SKM-1 (cell line): ENCODE measurements around the gene LIMS1.

Experiments used
- DNase-seq: peaks from one replicate; lab custom pipeline; 2025; ENCODE audit not compliant: unreplicated experiment; lab: John Stamatoyannopoulos, UW

The LIMS1 gene

DNA sequence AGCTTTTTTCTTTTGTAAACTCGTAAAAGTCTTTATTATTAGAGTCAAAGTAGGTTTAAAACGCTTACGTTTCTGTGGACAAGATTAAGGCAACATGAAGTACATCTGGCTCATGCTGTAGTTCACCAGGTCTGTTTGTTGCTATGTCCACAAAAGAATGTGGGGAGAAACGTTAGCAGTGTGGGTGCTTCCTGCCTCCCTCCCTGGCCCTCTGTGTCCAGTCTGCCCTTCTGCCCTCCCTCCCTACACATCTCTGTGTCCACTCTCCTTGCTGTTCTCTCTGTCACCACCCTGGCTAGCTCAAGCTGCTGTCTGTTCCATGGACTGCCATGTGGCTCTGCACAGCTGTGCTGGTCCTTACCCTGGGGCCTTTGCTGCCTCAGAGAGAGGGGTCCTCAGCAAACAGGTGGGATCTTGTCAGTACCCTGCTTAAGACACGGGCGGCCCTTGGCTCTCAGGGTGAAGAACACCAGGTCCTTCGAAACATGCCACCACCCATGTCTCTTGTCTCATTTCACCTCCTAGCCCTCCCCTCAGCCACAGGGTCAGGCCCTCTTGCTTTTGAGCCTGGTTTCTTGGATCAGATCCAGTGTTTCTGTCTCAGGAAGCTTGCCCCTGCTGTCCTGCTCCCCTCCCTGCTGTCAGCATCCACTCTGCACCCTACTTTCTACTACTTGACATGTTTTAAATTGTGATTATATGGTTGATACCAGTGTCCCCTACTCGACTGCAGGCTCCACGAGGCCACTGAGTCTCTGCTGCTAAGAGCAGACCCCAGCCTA lies 79.2 kb downstream of the LIMS1 start:
- DNase-seq: no peak

- DNase-seq: no peak
Measured at GRCh38 chr2:108614043-108614545, 79.8 kb downstream of the LIMS1 start.

- DNase-seq: no peak
Measured at GRCh38 chr2:108614659-108615058, 80.4 kb downstream of the LIMS1 start.

- no peak for DNase-seq
Measured at GRCh38 chr2:108615480-108616090, 81.3 kb downstream of the LIMS1 start.

DNA sequence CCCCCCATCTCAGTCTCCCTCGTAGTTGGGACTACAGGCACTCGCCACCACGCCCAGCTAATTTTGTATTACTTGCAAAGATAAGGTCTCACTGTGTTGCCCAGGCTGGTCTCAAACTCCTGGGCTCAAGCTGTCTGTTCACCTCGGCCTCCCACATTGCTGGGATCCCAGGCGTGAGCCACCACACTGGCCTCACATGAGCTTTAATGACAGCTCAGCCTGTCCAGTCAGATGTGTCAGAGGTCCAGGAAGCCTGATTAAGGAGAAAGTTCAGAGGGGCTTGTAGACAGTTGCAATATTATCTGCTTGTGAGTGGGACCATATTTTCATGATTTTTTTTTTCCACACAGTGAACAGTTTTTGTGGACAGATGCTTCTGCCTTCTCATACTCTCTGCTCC lies 82.0 kb downstream of the LIMS1 start:
- no peak for DNase-seq

- DNase-seq: no peak
Measured at GRCh38 chr2:108616751-108617161, 82.5 kb downstream of the LIMS1 start.

DNA sequence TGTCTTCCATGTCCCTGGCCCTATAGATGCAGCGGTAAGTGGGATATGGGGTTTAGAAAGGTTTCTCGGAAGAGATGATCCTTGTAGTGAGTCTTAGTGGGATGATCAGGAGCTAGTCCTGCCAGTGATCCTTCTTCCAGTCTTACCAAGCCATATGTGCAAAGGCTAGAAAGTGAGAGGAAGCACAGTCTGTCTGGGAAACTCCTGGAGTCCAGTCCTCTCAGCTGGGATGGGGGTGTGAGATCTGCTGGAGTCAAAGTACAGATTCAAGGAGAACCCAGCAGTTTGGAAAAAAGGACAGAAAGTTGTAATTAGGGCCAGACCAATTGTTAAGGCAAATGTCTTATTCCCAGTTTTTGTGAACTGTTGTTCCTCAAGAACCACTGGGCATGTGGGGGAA lies 83.3 kb downstream of the LIMS1 start:
- no peak for DNase-seq

GRCh38 chr2:108619925-108620620 lies 85.8 kb downstream of the LIMS1 start:
- DNase-seq: no peak

- no peak for DNase-seq
Measured at GRCh38 chr2:108620656-108621055, 86.4 kb downstream of the LIMS1 start.

DNA sequence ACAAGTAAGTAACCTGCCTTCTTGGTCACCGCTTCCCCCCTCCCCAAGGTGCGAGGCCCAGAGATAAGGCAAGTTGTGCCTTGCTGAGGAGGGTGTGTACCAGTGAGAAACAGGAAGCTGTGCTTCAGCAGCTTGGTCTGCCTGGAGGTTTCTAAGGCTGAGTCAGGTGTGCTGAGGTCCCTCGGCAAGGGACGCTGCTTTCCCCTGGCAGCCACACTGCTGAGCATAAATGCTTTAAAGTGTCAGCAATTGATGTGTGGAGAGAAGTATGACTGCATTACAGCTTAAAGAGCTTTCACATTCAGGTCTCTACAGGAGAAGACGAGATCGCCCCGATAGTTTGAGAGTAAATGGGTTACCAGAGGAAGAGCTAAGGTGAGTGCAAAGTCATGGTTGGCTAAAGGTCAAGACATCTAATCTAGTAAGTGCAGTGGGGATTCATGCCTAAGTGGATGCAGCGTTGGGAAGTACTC lies 86.9 kb downstream of the LIMS1 start:
- DNase-seq: no peak

DNA sequence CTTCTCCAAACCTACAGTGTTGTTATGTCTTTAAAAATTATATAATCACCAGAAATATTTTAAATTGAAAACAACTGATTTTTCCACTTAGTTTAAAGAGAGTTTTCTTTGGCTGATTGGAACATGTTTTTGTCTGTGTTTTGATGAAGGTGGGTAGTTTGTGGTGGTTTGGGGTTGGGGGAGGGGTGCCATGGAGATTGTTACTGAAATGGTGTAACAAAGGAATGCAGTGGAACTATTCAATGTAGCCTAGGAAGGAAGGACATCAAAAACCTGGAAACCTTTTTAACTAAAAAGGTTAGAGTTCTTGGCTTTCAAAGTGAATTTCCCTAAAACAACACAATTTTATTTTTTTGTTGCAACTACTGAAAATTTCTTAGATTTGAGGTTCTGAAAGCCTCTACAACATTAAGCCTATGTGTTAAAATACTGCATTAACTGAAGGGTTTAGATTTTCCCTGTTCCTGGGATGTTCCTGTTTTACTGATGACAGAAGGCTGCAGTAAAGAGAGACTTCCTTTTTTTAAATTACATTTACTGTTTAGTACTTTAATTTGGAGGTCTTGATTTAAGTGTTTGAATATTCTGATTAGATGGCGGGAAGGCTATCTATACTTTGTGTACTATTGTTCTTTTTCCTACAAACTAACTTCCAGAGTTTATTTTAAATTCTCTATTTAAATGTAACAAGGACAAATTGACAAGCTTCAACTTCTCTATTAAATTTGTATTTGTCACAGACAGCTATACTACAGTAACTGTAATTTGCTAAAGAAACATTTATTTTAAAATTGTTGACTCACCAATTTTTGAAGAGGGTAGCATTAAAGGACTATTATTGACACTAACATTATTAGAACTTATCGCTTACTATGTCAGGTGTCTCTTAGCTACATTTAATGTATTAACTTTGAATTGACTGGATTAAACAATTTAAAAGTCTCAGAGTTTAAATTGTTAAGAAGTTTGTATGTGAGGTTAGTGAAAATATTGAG lies 87.7 kb downstream of the LIMS1 start:
- DNase-seq: no peak

- no peak for DNase-seq
Measured at GRCh38 chr2:108623616-108624015, 89.3 kb downstream of the LIMS1 start.

DNA sequence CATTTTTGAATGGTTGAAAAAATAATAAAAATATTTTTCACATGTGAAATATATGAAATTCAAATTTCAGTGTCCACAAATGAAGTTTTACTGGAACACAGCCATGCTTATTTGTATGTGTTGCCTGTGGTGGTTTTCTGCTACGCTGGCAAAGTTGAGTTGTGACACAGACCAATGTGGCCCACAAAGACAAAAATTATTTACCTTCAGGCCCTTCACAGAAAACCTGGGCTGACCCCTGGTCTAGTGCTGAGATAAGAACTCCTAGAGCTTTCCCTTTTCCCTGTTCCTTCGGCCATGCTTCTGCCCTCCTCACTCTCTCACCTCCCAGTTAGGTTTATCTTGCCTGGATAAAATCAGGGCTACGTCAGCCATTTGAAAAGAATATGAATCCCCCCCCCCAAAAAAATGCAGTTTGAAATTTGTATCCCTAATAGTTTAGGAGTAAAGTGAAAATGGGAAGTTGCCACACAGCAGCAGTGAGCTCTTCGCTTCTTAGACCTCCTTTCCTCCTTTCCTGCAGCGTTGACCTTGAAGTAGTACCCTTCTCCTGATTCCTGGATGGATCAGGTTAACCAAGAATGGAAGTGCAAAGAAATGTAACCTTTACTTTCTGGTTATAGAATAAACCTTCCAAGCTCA lies 91.0 kb downstream of the LIMS1 start:
- no peak for DNase-seq

GRCh38 chr2:108625828-108626195 lies 91.5 kb downstream of the LIMS1 start:
- DNase-seq: no peak

GRCh38 chr2:108626995-108627394 lies 92.7 kb downstream of the LIMS1 start:
- DNase-seq: no peak

DNA sequence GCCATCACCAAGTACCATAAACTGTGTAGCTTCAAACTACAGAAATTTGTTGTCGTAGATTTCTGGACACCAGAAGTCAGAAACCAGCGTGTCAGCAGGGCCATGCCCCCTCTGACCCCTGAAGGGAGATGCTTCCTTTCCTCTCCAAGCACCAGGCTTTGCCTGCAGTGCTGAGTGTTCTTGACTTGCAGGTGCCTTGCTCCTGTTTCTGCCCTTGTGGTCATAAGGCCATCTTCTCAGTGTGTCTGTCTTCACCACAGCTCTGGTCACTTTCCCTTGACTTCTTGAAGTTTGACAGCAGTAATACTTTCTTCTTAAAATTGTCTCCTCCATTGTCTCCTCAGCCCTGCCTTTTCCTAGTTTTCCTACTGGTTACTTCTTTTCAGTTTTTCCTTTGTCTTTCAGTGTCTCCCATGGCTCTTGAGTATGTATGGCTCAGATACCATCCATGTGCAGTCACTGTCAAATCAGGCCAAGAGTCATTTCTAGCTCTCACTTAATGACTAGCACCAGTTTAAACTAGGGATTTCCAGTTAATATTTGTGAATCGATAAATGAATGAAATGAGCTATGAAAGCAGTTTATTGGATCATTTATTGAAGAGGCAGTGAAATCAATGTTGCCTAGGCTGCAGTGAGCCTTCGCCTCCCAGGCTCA lies 93.8 kb downstream of the LIMS1 start:
- no peak for DNase-seq

- no peak for DNase-seq
Measured at GRCh38 chr2:108628936-108629335, 94.7 kb downstream of the LIMS1 start.

- no peak for DNase-seq
Measured at GRCh38 chr2:108629417-108629816, 95.1 kb downstream of the LIMS1 start.

GRCh38 chr2:108630567-108631405 lies 96.5 kb downstream of the LIMS1 start:
- DNase-seq: no peak
